ENCODE measurements around the gene KLK10.

GRCh38 chr19:50994129-50994528 is 25.4 kb downstream of the KLK10 start:
- TF ChIP-seq CTCF (IDR thresholded peaks at IDR 0.05; ENCODE audit: extremely low read depth in 1 of 2, insufficient read depth in 1 of 2, low read depth in 1 of 2, low read length in 2 of 2) (no peak), POLR2A (IDR thresholded peaks at IDR 0.05; ENCODE audit: low read depth, low read length) (no peak), MYC (IDR thresholded peaks at IDR 0.05; ENCODE audit: low read depth, low read length) (no peak), EZH2 (IDR thresholded peaks at IDR 0.05; ENCODE audit: borderline replicate concordance, low read depth, low read length, severe bottlenecking) (no peak), POLR2AphosphoS5 (IDR thresholded peaks at IDR 0.05; ENCODE audit: insufficient read depth, low read depth, low read length) (no peak), GATA2 (IDR thresholded peaks at IDR 0.05; ENCODE audit: insufficient read depth, insufficient read length, low read depth, low read length) (no peak), JUN (IDR thresholded peaks at IDR 0.05; ENCODE audit: borderline replicate concordance, insufficient read depth, insufficient read length, low read depth) (no peak), FOS (IDR thresholded peaks at IDR 0.05; ENCODE audit: borderline replicate concordance, insufficient read depth, low read length) (no peak)

All from endothelial cell of umbilical vein (primary cell).